HL-60/S4 treated with phorbol 12-myristate 13-acetate at 8.2 ng/mL for 4 days and 3 days (cell line): ENCODE results near the gene ADGRV1.

Experiments used
- in situ Hi-C: fragments of 300-500 bp; cut with MboI; formaldehyde crosslinking; loops from 2 replicates; pipeline ENCODE4 v1.15.0; 2022; ENCODE audit warnings: low sequenced_read_pairs

ADGRV1 gene

DNA sequence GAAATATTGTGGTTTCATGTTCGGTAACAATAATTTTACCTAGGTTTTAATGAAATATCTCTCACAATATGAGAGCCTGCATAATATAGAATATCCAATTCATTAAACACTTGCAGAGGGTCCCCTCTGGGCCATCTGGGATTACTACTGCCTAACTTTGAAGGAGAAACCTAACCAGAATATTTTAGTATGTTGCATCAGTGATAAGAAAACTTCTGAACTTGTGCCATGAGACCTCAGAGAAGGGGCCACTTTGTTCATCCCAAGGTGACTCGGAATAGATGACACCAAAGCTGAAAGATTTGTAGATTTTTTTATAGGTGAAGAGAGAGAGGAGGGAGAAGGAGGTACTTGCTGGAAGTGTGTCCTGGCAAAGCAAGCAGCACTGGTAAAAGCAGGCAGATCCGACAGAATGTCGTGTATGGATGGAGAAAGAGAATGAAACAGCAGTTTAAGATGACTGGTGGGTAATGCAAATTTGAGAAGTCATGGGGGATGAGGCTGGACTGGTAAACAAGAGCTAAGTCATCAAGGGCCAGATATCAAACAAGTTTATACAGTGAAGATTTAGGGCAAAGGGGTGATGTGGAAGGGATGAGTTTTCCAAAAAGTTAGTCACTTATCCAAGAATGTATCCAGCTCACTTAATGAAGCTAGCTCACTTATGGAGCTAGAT is 372.3 kb downstream of the ADGRV1 start:
- in situ Hi-C loops = no loop called here

DNA sequence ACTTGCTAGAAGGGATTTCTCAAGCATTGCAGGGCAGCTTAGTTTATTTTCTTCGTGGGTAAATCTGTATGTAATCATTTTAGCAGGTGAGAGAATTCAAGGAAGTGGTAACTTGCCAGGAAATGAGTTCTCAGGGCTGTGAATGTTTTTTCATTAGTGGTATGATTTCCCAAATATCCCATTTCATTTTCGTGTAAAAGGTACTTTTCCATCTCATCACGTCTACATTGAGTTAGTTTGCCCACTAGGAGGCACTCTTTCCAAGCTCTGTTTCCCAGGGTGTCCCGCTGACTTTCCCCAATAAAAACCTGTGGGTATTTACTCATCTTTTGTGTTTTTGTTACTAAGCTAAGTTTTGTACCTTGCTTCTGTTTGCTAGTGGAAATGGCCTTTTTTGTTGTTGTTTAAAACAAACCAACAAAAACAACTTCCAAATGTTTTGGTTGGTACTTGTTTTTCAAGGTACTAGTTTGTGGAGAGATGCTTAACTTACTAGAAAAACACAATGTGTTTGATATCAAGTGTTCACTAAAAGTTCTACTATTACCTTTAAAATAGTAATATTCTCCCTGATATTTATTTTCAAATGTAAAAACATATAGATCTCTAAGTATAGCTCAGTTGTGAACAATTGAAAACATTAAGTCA is 373.6 kb downstream of the ADGRV1 start:
- in situ Hi-C loops = no loop called here

DNA sequence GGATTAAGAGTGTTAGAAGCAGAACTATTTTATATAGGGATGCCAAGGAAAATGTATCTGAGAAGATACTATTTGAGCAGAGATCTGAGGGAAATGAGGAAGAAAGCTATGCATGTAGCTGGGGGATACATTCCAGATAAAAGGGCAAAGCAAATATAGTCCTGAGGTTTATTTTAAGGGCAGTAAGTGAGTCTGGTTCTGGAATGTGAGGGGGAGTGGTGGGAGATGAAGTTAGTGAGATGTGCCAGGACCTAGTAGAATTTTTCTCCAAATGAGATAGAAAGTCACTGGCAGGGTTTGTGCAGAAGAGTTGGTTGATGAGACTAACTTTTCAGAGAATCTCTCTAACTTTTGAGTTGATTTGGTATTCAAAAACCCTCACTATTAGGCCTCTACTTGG is 374.7 kb downstream of the ADGRV1 start:
- in situ Hi-C loops = no loop called here

DNA sequence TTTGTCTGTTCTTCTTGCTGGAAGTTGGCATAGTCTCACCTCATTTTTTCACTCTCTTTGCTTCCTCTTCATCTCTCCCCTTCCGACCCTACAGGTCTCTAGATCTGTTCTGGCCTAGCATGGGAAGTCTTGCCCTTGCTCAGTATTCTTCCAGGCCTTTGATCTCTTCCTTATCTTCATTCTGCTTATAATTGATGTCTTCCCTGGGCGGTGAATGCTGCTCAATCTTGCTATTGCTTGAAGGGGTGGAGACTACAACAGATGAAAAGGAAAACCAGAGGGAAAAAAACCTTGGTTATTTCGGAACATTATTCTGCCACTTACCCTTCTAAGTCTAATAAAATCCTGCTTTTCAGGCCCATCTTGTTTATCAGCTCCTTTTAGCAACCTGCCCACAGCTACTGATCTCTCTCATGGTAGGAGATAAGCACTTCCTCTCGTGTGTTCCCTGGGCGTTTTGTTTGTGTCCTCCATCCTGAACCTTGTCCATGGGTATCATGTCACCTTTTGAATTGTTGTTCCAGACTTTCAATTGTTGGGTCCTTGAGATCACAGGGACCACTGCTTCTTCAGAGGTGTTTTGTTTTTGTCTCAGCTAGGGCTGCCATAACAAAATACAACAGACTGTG is 375.6 kb downstream of the ADGRV1 start:
- in situ Hi-C loops = no loop called here

DNA sequence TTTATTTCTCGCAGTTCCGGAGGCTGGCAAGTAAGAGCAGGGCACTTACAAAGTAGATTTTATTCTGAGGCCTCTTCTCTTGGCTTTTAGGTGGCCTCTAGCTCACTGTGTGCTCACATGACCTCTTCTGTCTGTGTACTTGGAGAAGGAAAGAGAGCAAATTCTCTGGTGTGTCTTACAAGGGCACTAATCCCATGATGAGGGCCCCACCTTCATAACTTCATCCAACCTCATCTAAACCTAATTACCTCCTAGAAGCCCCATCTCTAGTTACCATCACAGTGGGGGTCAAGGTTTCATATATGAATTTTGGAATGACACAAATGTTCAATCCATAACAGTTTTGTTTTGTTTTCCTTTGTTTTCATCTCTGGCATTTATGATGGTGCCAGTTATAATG is 376.1 kb downstream of the ADGRV1 start:
- in situ Hi-C loops = no loop called here

DNA sequence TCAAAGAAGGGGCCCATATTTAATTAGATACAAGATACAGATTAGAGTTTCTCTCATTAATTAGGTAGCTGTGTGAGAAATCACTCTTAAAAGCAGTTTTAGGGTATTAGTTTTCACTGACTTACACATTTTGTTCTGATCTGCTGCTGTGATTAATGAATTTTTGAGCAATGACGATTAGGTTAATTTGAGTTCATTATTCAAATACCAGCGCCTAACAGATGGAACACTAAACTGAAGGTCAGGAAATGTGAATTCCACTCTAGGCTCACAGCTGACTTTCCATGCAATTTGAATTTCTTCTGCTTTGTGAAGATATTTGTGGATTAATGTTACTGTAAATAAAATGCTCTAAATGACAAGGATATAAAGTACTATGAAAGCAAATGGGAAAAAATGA is 380.6 kb downstream of the ADGRV1 start:
- in situ Hi-C loops = no loop called here

DNA sequence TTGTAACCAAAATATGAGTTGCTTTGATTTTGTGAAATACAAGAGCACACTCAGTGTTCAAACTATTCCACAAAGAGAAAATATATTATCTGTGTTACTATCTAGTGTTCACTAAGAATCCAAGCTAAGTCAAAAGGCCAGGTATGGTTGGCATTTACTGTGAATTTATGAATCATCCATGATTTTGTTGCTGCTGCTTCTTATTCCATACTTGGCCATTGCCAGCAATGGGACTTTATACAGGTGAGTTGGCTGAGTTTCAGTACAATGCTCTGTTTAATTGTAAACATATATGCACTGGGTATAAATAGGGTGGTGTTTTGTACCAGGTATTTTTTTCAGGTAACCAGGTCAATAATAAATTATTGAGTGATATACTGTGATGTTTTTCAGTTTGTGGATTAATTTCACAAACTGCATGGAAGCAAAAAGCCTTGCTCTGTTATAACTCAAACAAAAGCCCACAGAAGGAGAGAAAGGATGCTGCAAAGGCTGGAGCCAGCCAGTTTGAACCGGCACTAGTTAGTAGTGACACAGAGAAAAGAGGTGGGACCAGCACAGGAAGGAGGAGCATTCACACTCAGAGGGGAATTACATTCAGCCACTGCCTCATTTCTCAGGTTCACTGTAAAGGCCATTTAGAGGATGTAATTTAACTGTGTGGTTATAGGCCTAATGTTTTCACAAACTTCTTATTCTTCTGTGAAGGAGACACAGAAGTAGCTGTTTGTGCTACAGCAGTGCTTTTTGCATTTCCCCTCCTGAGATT is 381.8 kb downstream of the ADGRV1 start:
- in situ Hi-C loops = no loop called here

DNA sequence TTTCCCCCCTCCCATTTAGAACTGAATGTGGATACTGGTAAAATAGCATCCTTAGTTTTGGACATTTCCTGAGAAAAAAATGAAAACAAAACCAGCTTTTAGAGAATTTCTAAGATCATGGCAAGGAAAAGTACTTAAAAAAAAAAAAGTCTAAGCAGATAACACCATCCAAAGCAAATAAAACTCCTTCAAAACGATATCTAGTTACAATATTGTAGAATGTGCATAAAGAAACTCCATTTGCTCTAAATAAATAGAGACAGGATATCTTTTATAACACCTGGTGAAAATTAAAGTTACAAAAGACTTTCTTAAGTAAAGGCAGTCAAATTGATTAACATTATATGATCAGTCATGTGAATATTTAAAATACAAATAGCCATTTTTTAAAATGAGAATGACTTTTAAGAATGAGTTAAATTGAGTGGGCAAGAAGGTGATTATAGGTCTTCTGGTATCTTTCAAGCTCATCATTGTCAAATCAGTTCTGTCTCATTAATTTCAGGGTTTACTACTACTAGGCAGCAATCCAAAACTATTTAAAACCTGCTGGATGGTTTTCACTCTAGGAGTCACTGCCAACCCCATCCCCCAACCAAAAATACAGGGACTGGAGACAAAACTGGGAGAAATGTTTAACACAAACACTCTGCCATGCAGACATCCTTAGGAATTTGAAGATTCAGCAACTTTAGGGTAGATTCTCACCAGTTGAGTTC is 382.6 kb downstream of the ADGRV1 start:
- in situ Hi-C loops = no loop called here

DNA sequence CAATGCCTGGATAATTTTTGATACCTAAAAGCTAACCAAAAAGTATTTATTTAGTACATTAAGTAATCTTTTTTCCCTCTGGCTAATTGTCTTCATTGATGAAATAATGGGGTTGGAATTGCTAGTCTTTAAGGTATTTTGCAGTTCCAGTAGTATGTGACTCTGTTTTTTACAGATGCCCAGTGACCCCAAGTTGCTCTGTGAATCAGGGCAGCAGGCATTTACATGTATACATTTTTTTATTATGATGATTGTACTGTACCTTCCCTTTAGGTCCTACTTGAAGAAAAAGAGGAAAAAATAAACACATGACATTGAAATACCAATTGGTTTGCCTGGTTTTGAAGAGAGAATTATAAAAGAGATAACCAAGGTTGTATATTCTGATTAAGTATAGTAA is 385.5 kb downstream of the ADGRV1 start:
- in situ Hi-C loops = no loop called here

DNA sequence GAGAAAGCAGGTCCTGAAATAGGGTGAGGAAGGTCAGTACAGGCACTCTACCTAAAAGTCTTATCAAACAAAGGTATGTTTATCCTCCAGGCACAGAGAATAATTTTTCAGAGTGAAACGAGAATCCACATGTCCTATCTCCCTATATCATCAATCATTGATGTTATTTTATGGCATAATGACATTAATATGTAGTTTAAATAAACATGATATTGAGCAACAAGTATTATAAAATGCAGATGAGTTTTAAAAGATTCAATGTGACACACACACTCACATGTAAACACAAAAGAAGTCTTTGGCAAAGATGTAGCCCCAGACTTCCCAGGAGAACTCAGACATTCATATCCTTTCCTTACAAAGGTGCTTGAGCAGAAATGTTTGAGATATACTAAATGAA is 389.1 kb downstream of the ADGRV1 start:
- in situ Hi-C loops = no loop called here

DNA sequence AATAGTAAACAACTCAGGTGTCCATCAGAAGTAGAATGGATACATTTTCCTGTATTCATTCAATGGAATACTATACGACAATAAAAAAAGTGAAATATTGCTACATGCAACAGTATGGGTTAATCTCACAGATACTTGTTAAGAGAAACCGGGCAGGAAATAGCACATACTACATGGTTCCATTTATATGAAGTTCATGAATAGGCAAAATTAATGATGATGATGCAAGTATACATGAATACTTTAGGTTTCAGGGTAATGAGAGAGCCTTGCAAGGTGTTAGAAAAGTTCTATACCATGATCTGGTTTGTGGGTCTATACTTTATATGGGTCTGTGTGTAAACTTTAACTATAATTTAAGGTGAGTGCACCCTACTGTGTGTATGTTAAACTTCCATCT is 390.4 kb downstream of the ADGRV1 start:
- in situ Hi-C loops = no loop called here

DNA sequence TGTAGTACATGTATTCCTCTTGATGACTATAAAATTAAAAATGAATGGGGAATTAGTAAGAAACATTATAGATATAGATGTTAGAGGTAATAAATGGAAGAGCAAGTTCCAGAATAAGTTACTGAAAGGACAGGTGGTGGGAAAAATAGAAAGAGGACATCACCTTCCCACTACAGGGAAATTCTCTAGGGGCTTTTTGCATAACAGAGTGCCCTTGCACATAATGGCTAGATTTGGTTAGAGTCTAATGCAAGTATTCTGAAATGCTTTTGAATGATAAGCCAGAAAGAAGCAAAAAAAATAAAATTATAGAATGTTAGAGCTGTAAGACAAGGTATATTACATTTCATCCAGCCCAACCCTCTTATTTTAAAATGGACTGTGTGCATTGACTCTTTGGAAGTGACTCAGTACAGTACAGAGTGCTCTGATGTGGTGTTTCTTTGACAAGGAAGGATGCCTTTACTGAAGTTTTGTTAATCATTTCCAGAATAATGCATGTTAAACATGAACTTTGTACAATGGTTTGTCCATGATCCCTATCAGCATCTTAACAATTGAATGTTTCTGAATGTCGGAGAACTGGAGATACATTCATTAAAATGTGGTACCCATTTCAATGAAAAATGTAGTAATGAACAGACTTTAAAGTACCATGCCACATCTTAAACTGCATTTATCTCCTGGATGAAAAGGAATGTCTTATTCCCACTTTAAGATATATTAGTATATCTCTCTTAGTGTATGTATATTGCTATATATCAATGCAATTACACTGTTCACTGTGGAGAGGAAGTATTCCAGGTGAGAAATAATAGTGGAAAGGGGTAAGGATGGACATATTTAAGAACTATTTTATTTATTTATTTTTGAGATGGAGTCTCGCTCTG is 391.1 kb downstream of the ADGRV1 start:
- in situ Hi-C loops = no loop called here

DNA sequence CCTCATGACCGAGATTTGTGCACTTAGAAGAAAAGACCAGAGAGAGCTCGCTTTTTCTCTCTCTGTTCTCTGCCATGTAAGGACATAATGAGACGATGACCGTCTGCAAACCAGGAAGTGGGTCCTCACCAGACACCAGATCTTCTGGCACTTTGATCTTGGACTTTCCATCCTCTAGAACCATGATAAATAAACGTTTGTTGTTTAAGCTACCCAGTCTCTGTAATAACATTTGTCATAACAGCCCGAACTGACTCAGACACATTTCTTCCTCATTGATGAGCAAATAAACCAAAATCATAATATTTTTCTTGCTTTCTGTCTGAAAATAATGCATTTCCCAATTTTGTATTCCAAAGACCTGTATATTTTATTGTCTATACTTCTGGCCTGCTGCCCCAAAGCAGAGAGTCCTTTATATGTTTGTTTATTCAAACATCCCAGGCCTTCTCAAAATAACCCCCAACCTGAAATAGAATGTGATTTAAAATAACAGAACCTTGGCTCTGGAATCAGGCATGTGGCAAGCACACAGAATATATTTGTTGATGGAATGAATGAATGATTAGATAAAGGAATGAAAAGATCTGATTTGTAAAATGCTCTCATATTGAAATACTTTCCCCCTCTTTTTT is 396.5 kb downstream of the ADGRV1 start:
- in situ Hi-C loops = no loop called here

DNA sequence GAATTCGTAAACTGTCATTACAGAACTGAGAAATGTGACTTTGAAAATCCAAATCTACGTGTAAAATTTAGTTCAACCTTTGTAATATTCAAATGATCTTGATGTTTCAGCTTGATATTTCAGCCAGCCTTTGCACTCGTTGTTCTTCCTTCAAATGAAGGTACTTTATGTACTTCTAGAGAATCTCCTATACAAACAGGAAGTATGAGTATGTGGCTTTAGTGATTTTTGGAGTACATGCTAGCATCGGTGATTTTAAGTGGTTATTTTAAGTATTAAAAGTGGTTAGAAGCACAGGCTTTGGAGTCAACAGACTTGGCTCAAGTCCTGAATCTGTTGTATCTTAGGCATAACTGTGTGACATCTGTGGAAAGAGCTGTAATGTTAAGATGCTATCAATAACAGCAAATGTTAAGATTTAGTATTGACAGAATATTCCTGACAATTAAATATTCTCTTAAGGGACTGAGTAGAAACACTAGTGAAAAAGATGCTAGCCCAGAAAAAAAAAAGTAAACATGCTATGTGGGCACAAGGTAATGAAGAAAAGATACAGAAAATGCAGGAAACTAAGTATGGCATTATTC is 398.0 kb downstream of the ADGRV1 start:
- in situ Hi-C loops = no loop called here

DNA sequence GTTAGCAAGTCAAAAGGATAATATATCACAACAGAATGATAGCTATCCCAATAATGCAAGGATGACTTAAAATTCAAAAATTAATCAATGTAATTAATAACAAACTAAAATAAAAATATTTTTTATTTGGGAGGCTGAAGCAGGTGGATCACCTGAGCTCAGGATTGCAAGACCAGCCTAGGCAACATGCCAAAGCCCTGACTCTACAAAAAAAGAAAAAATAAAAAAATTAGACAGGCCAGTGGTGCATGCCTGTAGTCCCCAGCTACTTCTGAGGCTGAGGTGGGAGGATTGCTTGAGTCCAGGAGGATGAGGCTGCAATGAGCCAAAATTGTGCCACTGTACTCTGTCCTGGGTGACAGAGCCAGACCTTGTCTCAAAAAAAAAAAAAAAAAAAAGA is 399.3 kb downstream of the ADGRV1 start:
- in situ Hi-C loops = no loop called here

DNA sequence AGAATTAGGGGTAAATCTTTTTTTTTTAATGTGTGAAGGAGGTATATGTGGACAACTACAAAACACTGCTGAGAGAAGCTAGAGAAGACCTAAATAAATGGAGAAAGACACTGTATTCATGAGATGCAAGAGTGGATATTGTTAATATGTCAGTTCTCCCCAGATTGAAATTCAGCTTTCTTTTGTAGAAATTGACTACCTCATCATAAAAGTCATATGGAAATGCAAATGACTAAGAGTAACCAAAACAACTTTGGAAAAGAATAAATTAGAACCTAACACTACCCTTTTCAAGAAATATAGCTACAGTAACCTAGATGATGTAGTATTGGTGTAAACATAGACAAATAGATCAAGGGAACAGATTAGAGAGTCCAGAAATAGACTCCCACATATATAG is 400.7 kb downstream of the ADGRV1 start:
- in situ Hi-C loops = no loop called here

DNA sequence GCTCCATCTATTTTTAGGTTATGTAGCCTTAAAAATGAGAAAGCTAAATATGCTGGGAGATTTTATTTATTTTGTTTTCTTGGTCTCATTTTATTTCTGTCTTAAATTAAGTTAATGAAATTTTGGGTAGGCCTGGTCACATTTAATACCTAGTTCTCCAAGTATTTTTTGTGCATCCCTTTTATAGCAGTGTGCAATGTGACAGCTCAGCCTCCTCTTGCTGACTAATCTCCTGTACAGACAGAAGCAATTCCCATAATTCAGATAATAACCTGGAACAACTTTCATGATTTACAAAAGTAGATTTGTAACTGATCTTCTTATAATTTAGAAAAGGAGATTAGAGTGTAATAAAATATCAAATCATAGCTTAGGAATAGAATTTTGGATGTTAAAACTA is 403.9 kb downstream of the ADGRV1 start:
- in situ Hi-C loops = no loop called here

DNA sequence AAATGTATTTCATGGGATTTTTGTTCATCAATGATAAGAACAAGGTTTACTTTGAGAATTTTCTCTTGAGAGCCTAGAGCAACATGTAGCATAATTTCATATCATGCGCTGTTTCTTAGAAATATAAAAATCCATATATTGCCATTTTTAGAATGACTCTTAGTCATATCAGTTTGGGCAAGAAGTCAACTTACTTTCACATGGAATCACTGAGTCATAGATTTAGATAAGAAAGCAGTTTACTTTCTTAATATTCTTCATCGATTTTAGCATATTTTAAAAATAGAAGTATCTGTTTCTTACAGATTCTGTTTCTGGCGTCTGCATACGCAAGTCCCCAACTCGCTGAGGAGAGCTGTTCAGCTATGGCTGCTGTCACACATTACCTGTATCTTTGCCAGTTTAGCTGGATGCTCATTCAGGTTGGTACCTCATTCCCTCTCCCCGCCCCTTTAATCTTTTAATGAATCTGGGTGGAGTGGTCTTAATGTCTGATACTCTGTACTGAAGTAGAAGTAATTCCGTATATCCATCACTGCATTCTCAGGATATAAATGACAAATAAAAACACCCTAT is 406.6 kb downstream of the ADGRV1 start:
- in situ Hi-C loops = no loop called here

DNA sequence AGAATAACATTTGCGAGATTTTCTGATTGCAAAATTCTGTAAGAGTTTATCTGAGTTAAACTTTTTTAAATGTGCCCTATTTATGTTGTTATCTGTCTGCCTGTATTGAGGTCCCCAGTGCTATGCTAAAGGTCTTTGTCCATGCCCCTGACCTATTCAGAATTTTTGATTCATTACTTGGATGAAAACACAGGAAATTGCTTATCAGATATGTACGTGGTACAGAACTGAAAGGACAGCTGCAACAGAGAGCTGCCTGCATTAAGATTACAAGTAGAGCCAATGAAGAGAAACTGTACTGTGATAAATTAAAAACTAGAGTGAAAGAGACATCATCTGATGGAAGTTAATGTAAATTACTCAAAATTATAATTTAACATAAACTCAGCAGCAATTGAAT is 408.8 kb downstream of the ADGRV1 start:
- in situ Hi-C loops = no loop called here
